SK-N-SH (cell line): Measurements from ENCODE around the gene PARD3. TPM values are rescaled to one million over a fixed set of nuclear protein-coding genes. Genes with fewer than 3 reads are reported as not detected.

Experiments
- CTCF ChIA-PET: fragments of 300-600, 350-600 bp; formaldehyde crosslinking; extraction: SDS; loops from one replicate; lab custom pipeline; 2021; lab: Yijun Ruan, JAX
- POLR2A ChIA-PET: fragments of 350-600 bp; sonication (Branson Sonifier 250); formaldehyde crosslinking; extraction: SDS; loops from one replicate; lab custom pipeline; 2020; ENCODE audit warnings: antibody characterized with exemption, inconsistent platforms; lab: Yijun Ruan, JAX
- DNase-seq: peaks from one replicate; pipeline ENCODE4 v3.0.0; 2012
- H2AFZ ChIP-seq: fragments of 200-600 bp; sonication (generic); 2 replicates; pipeline ENCODE4 v1.8.1; 2016; ENCODE audit warnings: antibody characterized with exemption, mild to moderate bottlenecking, low read depth
- H3F3A ChIP-seq: fragments of 200-600 bp; sonication (generic); replicated peaks from 2 replicates; pipeline ENCODE3; 2016; ENCODE audit warnings: antibody characterized with exemption, mild to moderate bottlenecking; ENCODE audit not compliant: insufficient read depth
- H3K27ac ChIP-seq, 2 experiments: fragments of 200-500 bp in 1 of 2; fragments of 200-600 bp in 1 of 2; sonication (Bioruptor generic) in 1 of 2; sonication (generic), shearing (Covaris generic) in 1 of 2; 2 replicates each; pipeline versions ENCODE4 v1.5.1 to v1.6.1; 2014 to 2016; ENCODE audit warnings: low read depth in 2 of 2, inconsistent platforms in 1 of 2, low read length in 1 of 2, mild to moderate bottlenecking in 1 of 2, mixed read lengths in 1 of 2
- H3K27me3 ChIP-seq: fragments of 200-600 bp; sonication (generic), shearing (Covaris generic); 2 replicates; pipeline ENCODE4 v1.6.1; 2016; ENCODE audit warnings: mixed run types; ENCODE audit not compliant: insufficient read depth
- H3K36me3 ChIP-seq, 2 experiments: fragments of 200-500 bp in 1 of 2; fragments of 200-600 bp in 1 of 2; sonication (Bioruptor generic) in 1 of 2; sonication (generic) in 1 of 2; replicated peaks in 1 of 2; 2 replicates each; pipeline versions ENCODE3 to v1.5.1; 2014 to 2016; ENCODE audit warnings: low read length in 1 of 2, mild to moderate bottlenecking in 1 of 2; ENCODE audit not compliant: insufficient read depth in 2 of 2, control insufficient read depth in 1 of 2
- H3K4me1 ChIP-seq, 2 experiments: fragments of 200-500 bp in 1 of 2; fragments of 200-600 bp in 1 of 2; sonication (Bioruptor generic) in 1 of 2; sonication (generic), shearing (Covaris generic) in 1 of 2; 2 replicates each; pipeline versions ENCODE4 v1.5.1 to v1.6.1; 2014 to 2016; ENCODE audit warnings: low read depth in 1 of 2, low read length in 1 of 2, mixed run types in 1 of 2; ENCODE audit not compliant: insufficient read depth in 2 of 2, control insufficient read depth in 1 of 2
- H3K4me2 ChIP-seq: fragments of 200-600 bp; sonication (generic), shearing (Covaris generic); 2 replicates; pipeline ENCODE4 v1.6.1; 2017; ENCODE audit warnings: mixed run types
- H3K4me3 ChIP-seq, 2 experiments: fragments of 200-500 bp in 1 of 2; fragments of 200-600 bp in 1 of 2; sonication (Bioruptor generic) in 1 of 2; sonication (generic), shearing (Covaris generic) in 1 of 2; 2 replicates each; pipeline versions ENCODE4 v1.5.1 to v1.8.1; 2014 to 2016; ENCODE audit warnings: low read depth in 2 of 2, inconsistent platforms in 1 of 2, low read length in 1 of 2, mild to moderate bottlenecking in 1 of 2, mixed read lengths in 1 of 2, moderate library complexity in 1 of 2
- H3K79me2 ChIP-seq: fragments of 200-600 bp; sonication (generic); 2 replicates; pipeline ENCODE4 v1.8.1; 2017; ENCODE audit warnings: mild to moderate bottlenecking; ENCODE audit not compliant: insufficient read depth
- H3K9ac ChIP-seq: fragments of 200-600 bp; sonication (generic); 2 replicates; pipeline ENCODE4 v1.6.1; 2017; ENCODE audit warnings: mixed run types
- H3K9me2 ChIP-seq: fragments of 200-600 bp; sonication (generic); 2 replicates; pipeline ENCODE4 v1.6.1; 2017; ENCODE audit warnings: mixed run types
- H3K9me3 ChIP-seq: fragments of 200-600 bp; sonication (generic); 2 replicates; pipeline ENCODE4 v1.6.1; 2017; ENCODE audit warnings: mixed run types, mild to moderate bottlenecking, moderate library complexity
- H4K20me1 ChIP-seq: fragments of 200-600 bp; sonication (generic); 2 replicates; pipeline ENCODE4 v1.6.1; 2017; ENCODE audit warnings: mild to moderate bottlenecking, mixed run types; ENCODE audit not compliant: insufficient read depth
- EZH2phosphoT487 ChIP-seq: fragments of 200-600 bp; sonication (generic); IDR thresholded peaks from 2 replicates; pipeline ENCODE4 v1.6.1; 2017; ENCODE audit warnings: low read depth, mixed run types, mild to moderate bottlenecking, antibody characterized with exemption, moderate library complexity, borderline replicate concordance
- FOSL2 ChIP-seq: IDR thresholded peaks from 2 replicates; pipeline ENCODE4 v1.4.0; 2012; ENCODE audit warnings: low read depth, mild to moderate bottlenecking, moderate library complexity, borderline replicate concordance
- FOXM1 ChIP-seq: IDR thresholded peaks from 2 replicates; pipeline ENCODE4 v1.4.0; 2012; ENCODE audit warnings: low read depth, mild to moderate bottlenecking
- JUND ChIP-seq: IDR thresholded peaks from 2 replicates; pipeline ENCODE4 v1.4.0; 2012
- MEF2A ChIP-seq: IDR thresholded peaks from 2 replicates; pipeline ENCODE4 v1.4.0; 2012; ENCODE audit warnings: low read depth, borderline replicate concordance
- NFIC ChIP-seq: IDR thresholded peaks from 2 replicates; pipeline ENCODE4 v1.4.0; 2012; ENCODE audit warnings: borderline replicate concordance
- RCOR1 ChIP-seq: fragments of 150-350 bp; IDR thresholded peaks from 2 replicates; pipeline ENCODE4 v1.6.1; 2017; ENCODE audit warnings: antibody characterized with exemption, low read length
- REST ChIP-seq: IDR thresholded peaks from 2 replicates; pipeline ENCODE4 v1.6.1; 2012; ENCODE audit warnings: mild to moderate bottlenecking, low read depth, low read length, moderate library complexity
- RXRA ChIP-seq: IDR thresholded peaks from 2 replicates; pipeline ENCODE4 v1.4.0; 2012; ENCODE audit warnings: low read depth, mild to moderate bottlenecking, borderline replicate concordance
- TCF12 ChIP-seq: IDR thresholded peaks from 2 replicates; pipeline ENCODE4 v1.4.0; 2012
- ZBTB33 ChIP-seq: IDR thresholded peaks from 2 replicates; pipeline ENCODE4 v1.4.0; 2012; ENCODE audit warnings: low read depth, borderline replicate concordance
- WGBS: methylation state at CpG from one replicate; pipeline ENCODE4 v1.1.6; 2017; ENCODE audit warnings: low lambda C conversion rate; 5-methylcytosine and 5-hydroxymethylcytosine counted together
- polyA plus RNA-seq, 3 experiments: library from polyadenylated mRNA; depleted of rRNA; stranded (reverse); fragments of >200 nt; gene quantifications; 2 replicates each; pipeline ENCODE4 v1.2.3, GENCODE V29; 2012

Gene PARD3
- polyA plus RNA-seq, 1 of the 3 experiments (the other 2 are of a cell fraction), result 29.4 TPM

GRCh38 chr10:34698979-34699378, 116.1 kb downstream of the PARD3 start (continued):
- TF ChIP-seq ZBTB33 (peak; percentile 79; the same call in 1 of the 2 replicates), FOSL2 (peak; percentile 94), RXRA (peak; percentile 82; the same call in 1 of the 2 replicates), MEF2A (0 out of 2 replicates have a peak, but pooled peaks have one; percentile 34), FOXM1 (peak; percentile 72; the same call in 1 of the 2 replicates), REST (0 out of 2 replicates have a peak, but pooled peaks have one; percentile 33)
- TF ChIP-seq, all 33 proteins: peak for 16

- peaks cover 40% of the 10 kb centered on the region for H4K20me1 ChIP-seq
- CTCF ChIA-PET, result interaction anchor here (1.3 kb wide), 1 partner anchor 43 kb away, joined by 3 read pairs; no protein-coding TSS in a partner anchor
Observed at GRCh38 chr10:34698248-34698831, 116.8 kb downstream of the PARD3 start.

More at GRCh38 chr10:34698248-34698831, 116.8 kb downstream of the PARD3 start:
- H3K9ac ChIP-seq, result no peak overlapping the region
- 94% methylated on average over 4 of the region's 4 CpGs for WGBS
- peak overlapping the region; percentile 31 for H3K4me2 ChIP-seq
- no peaks in the 10 kb centered on the region for H3K9me3 ChIP-seq
- peaks cover 26% of the 10 kb centered on the region for H3F3A ChIP-seq
- H3K36me3 ChIP-seq, result peaks cover 0 to 3% of the 10 kb centered on the region in 2 experiments
- H3K9me2 ChIP-seq, result no peaks in the 10 kb centered on the region
- no peak for DNase-seq
- H3K4me1 ChIP-seq, result peaks cover 0 to 38% of the 10 kb centered on the region in 2 experiments; a peak in 2 of 4 replicates
- no peaks in the 10 kb centered on the region for H3K27me3 ChIP-seq
- no peak overlapping the region for H3K4me3 ChIP-seq
- POLR2A ChIA-PET, result no interaction called here
- H3K27ac ChIP-seq, result peak overlapping the region in 1 of 2 experiments; percentile 75; a peak in 2 of 4 replicates
- H3K79me2 ChIP-seq, result peaks cover 54% of the 10 kb centered on the region; the same call in 1 of the 2 replicates
- H2AFZ ChIP-seq, result no peak overlapping the region
- no peak for TF ChIP-seq TCF12
- TF ChIP-seq NFIC, result no peak
- TF ChIP-seq JUND, result no peak
- no peak for TF ChIP-seq EZH2phosphoT487
- TF ChIP-seq RCOR1, result no peak
- TF ChIP-seq FOXM1, result no peak
